Stimulated activated CD4-positive, alpha-beta T cell treated with anti-CD3 and anti-CD28 coated beads, Interleukin-15, amount 100 ng/mL, for 48 hours (primary cell): ENCODE data around the gene TLCD4.
"Not testable (repeated sequence)": the region's sequence is repeated elsewhere in the genome, so short reads cannot be mapped to it uniquely, and the experiment has no call there.

Experiments used
- DNase-seq, 2 donors: peaks; one replicate each; pipeline ENCODE4 v3.0.0-alpha.2; 2020; ENCODE audit warnings: low read depth in 2 of 2

Gene TLCD4

GRCh38 chr1:95117207-95118066, at the start of gene TLCD4:
Gene TLCD4 (plus strand): TSS chr1:95117355. CDS start chr1:95143902, 26,547 bp downstream.
- peak in 1 of 2 donors; percentile 11 for DNase-seq

GRCh38 chr1:95067568-95067967, 49.6 kb upstream of the TLCD4 start:
- no peak for DNase-seq

- DNase-seq = no peak
Measured at GRCh38 chr1:95068956-95069709, 48.0 kb upstream of the TLCD4 start.

GRCh38 chr1:95069710-95070093, 47.5 kb upstream of the TLCD4 start:
- no peak for DNase-seq

GRCh38 chr1:95071539-95071938, 45.6 kb upstream of the TLCD4 start:
- DNase-seq = no peak

GRCh38 chr1:95072117-95072516, 45.0 kb upstream of the TLCD4 start:
- no peak for DNase-seq

- DNase-seq = peak; percentile 86
Measured at GRCh38 chr1:95072532-95073419, 44.4 kb upstream of the TLCD4 start, which contains the start of gene ALG14. Gene ALG14 (minus strand): TSS chr1:95072951. CDS start chr1:95072898, 53 bp downstream.

GRCh38 chr1:95073446-95073845, 43.7 kb upstream of the TLCD4 start:
- no peak for DNase-seq

- DNase-seq = no peak
Measured at GRCh38 chr1:95076034-95076433, 41.1 kb upstream of the TLCD4 start.

GRCh38 chr1:95080446-95080845, 36.7 kb upstream of the TLCD4 start:
- DNase-seq = no peak

GRCh38 chr1:95080879-95081278, 36.3 kb upstream of the TLCD4 start:
- no peak for DNase-seq

- no peak for DNase-seq
Measured at GRCh38 chr1:95084317-95085176, 32.6 kb upstream of the TLCD4 start.

- no peak for DNase-seq
Measured at GRCh38 chr1:95085376-95085775, 31.8 kb upstream of the TLCD4 start.

GRCh38 chr1:95086949-95087533, 30.1 kb upstream of the TLCD4 start:
- no peak for DNase-seq

- no peak for DNase-seq
Measured at GRCh38 chr1:95088303-95088702, 28.9 kb upstream of the TLCD4 start.

GRCh38 chr1:95089650-95090287, 27.4 kb upstream of the TLCD4 start:
- DNase-seq = no peak

GRCh38 chr1:95091290-95091689, 25.9 kb upstream of the TLCD4 start:
- not testable (repeated sequence) for DNase-seq

- not testable (repeated sequence) for DNase-seq
Measured at GRCh38 chr1:95092891-95093290, 24.3 kb upstream of the TLCD4 start.

GRCh38 chr1:95093296-95093695, 23.9 kb upstream of the TLCD4 start:
- no peak for DNase-seq

GRCh38 chr1:95094923-95095322, 22.2 kb upstream of the TLCD4 start:
- DNase-seq = no peak
